ENCODE results near the gene PDE3B.
A peak's percentile ranks its signal among the peaks of the same experiment; 100 is the strongest.
"Not testable (repeated sequence)": the region's sequence is repeated elsewhere in the genome, so short reads cannot be mapped to it uniquely, and the experiment has no call there.

Gene PDE3B

GRCh38 chr11:14642453-14642852 is 1.2 kb upstream of the PDE3B start:
- DNase-seq = no peak

- DNase-seq = no peak
Observed at GRCh38 chr11:14642873-14643696, 519 bp upstream of the PDE3B start.

- peak; percentile 50 for DNase-seq
Observed at GRCh38 chr11:14644226-14645014, 816 bp downstream of the PDE3B start.

- DNase-seq = peak; percentile 46
Observed at GRCh38 chr11:14645015-14645912, 1.7 kb downstream of the PDE3B start.

GRCh38 chr11:14645985-14646900 is 2.6 kb downstream of the PDE3B start:
- peak; percentile 33 for DNase-seq

GRCh38 chr11:14650064-14650463 is 6.5 kb downstream of the PDE3B start:
- DNase-seq = no peak

- DNase-seq = no peak
Observed at GRCh38 chr11:14653090-14653489, 9.5 kb downstream of the PDE3B start.

- DNase-seq = no peak
Observed at GRCh38 chr11:14655435-14655834, 11.8 kb downstream of the PDE3B start.

GRCh38 chr11:14656536-14657457 is 13.2 kb downstream of the PDE3B start:
- DNase-seq = no peak

- no peak for DNase-seq
Observed at GRCh38 chr11:14657841-14658240, 14.2 kb downstream of the PDE3B start.

GRCh38 chr11:14664926-14665325 is 21.3 kb downstream of the PDE3B start:
- DNase-seq = not testable (repeated sequence)

- not testable (repeated sequence) for DNase-seq
Observed at GRCh38 chr11:14667329-14667728, 23.7 kb downstream of the PDE3B start.

GRCh38 chr11:14668731-14669301 is 25.2 kb downstream of the PDE3B start:
- DNase-seq = no peak

GRCh38 chr11:14669499-14669898 is 25.9 kb downstream of the PDE3B start:
- no peak for DNase-seq

- no peak for DNase-seq
Observed at GRCh38 chr11:14669958-14670357, 26.4 kb downstream of the PDE3B start.

GRCh38 chr11:14672635-14673034 is 29.0 kb downstream of the PDE3B start:
- no peak for DNase-seq

GRCh38 chr11:14673421-14673820 is 29.8 kb downstream of the PDE3B start:
- DNase-seq = no peak

- DNase-seq = no peak
Observed at GRCh38 chr11:14673824-14674405, 30.3 kb downstream of the PDE3B start.

GRCh38 chr11:14676068-14676467 is 32.5 kb downstream of the PDE3B start:
- DNase-seq = no peak

- DNase-seq = no peak
Observed at GRCh38 chr11:14677146-14677545, 33.5 kb downstream of the PDE3B start.
